GM21360 (cell line): ENCODE measurements around the gene SYNGAP1.
"Not testable (repeated sequence)": the region's sequence is repeated elsewhere in the genome, so short reads cannot be mapped to it uniquely, and the experiment has no call there.

Experiments
- ATAC-seq: cut with Tn5 transposase; IDR thresholded peaks from one replicate; pipeline ENCODE4 v1.9.1; 2021; ENCODE audit warnings: mild to moderate bottlenecking, moderate library complexity; ENCODE audit not compliant: unreplicated experiment

SYNGAP1 gene

DNA sequence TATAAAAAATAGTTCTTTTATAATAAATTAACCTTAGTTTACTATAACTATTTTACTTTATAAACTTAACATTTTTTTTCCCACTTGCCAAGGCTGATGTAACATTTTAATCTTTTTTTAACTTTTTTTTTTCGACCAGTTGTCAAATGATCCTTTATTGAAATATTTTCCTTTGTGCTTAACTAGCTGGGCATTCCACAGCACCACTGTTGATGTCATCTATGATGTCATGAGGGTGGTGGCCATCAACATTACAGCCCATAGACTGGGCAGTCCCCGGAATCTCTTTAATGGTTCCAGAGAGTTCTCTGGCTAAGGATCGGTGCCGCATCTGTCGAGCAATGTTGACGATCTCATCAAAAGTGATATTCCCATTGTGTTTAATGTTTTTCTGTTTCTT is 20.0 kb upstream of the SYNGAP1 start:
- not testable (repeated sequence) for ATAC-seq

- no peak for ATAC-seq
These were observed 15.0 kb upstream of the SYNGAP1 start for GRCh38 chr6:33404884-33405283.

DNA sequence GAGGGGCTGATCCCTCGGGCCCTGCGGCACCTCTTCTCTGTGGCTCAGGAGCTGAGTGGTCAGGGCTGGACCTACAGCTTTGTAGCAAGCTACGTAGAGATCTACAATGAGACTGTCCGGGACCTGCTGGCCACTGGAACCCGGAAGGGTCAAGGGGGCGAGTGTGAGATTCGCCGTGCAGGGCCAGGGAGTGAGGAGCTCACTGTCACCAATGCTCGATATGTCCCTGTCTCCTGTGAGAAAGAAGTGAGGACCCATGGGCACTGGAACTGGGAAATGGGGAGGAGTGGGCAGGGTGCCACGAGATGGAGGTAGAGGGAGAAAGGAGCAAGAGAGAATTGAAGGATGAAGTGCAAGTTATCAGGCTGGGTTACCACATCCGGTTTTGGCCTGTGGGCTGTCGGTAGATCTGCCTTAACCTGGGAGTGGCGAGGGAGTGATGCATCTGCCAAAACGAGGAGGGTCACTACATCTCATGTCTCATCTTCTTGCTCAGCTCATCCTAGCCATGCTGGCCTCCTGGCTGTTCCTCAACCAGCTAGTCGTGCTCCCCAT is 14.4 kb upstream of the SYNGAP1 start:
- no peak for ATAC-seq

DNA sequence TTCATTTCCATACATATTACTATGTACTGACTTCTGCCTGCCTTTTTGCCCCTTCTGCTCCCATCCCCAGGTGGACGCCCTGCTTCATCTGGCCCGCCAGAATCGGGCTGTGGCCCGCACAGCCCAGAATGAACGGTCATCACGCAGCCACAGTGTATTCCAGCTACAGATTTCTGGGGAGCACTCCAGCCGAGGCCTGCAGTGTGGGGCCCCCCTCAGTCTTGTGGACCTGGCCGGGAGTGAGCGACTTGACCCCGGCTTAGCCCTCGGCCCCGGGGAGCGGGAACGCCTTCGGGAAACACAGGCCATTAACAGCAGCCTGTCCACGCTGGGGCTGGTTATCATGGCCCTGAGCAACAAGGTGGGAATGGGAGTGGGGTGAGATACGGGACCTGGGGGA is 13.7 kb upstream of the SYNGAP1 start:
- no peak for ATAC-seq

- no peak for ATAC-seq
These were observed 12.6 kb upstream of the SYNGAP1 start for GRCh38 chr6:33407132-33407718.

DNA sequence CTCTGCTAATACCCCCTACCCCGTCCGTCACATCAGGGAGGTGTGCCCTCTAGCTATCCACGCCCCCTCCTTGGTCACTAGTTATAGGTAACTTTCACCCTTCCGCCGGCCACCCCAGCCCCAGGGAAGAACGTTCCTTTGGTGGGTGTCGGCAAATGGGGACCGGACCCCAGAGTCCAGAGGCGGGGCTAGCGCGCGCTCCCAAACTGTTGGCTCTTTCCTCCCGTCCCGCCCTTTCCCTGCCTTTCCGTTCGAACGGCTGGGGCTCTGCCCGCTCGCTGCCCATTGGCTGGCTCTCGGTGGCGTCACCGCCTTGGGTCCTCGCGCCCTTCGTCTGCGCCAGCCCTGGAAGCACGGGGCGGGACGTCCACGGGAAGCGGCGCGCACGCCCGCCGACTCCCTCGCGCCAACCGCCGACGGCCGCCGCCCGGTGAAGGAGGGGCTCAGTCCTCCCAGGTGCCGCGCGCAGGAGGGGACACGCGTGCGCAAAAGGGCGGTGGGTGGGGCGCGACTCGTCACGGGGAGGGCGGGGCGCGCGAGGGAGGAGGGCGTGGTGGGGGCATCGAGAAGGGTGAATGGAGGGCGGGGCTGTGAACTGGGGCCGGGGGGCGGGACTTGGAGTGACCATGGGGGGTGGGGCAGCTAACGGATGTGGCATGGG is 9.7 kb upstream of the SYNGAP1 start:
- peak; percentile 74 for ATAC-seq

DNA sequence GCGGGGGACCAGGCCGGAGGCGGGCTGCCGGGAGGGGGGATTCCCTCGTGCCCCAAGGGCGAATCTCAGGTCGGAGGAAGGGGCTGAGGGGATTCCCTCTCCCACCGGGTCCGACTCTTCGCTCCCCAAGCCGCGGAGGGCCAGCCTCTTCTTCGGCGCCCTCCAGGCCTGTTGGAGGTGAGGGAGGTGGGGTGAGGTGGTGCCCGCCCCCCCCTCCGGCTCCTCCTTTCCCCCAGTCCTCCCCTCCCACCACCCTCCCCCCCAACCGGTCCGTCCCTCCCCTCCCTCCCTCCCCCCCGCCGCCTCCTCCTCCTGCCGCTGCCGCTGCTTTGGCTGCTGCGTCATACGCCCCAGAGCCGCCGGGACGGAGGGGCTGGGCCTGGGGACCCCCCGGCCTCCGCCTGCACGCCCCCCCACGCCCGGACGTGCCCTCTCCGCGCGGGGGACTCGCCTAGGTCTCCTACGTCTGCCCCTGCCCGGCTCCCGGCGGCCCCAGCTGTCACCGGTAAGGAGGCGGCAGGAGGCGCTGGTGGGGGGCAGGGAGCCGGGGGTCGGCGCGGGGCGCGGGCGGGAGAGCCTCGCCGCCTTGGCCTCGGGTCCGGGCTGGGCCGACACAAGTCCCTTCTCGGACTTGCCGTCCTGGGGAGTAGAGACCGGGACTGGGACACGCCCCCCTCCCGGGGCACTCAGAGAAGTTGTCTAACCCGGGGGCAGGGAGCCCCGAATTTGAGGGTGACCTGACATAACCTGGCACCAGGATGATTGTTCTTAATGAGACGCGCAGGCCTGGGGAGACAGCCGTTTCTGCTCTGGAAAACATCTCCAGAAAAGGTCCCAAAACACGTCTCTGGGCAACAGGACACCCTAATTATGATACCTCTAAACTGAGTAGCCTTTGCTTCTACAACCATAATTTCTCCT is 8.9 kb upstream of the SYNGAP1 start, which contains the start of gene PHF1:
Gene PHF1, plus strand, starts transcription at position 304 of the 921 bp plus-strand sequence. CDS start 1,250 bp downstream, outside the sequence.
- ATAC-seq = peak; percentile 34

- ATAC-seq = no peak
These were observed 8.2 kb upstream of the SYNGAP1 start for GRCh38 chr6:33411632-33412005.

DNA sequence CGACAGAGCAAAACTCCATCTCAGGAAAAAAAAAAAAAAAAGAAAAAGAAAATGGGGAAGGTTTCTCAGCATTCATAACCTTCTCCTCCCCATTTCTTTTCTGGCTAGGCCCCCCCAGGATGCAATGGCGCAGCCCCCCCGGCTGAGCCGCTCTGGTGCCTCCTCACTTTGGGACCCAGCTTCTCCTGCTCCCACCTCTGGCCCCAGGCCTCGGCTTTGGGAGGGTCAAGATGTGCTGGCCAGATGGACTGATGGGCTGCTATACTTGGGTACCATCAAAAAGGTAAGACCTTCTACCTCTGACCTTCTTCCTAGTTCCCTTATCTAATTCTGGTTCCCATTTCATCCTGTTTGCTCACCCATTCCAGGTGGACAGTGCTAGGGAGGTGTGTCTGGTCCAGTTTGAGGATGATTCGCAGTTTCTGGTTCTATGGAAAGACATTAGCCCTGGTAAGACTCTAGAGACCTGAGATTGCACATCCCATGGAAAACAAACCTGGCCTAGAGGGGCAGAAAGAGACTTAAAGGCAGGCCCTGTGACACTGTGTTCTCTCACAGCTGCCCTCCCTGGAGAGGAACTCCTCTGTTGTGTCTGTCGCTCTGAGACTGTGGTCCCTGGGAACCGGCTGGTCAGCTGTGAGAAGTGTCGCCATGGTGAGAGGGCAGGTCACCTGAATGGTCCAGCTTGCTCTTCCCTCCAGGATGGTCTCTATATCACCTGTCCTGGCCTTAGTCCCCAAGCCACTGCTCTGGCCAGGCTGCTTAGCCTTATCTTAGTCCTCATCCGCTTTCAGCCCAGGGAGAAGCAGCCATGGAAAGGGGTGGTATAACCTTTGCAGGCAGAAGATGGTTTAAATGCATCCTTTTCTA is 7.5 kb upstream of the SYNGAP1 start:
- no peak for ATAC-seq

DNA sequence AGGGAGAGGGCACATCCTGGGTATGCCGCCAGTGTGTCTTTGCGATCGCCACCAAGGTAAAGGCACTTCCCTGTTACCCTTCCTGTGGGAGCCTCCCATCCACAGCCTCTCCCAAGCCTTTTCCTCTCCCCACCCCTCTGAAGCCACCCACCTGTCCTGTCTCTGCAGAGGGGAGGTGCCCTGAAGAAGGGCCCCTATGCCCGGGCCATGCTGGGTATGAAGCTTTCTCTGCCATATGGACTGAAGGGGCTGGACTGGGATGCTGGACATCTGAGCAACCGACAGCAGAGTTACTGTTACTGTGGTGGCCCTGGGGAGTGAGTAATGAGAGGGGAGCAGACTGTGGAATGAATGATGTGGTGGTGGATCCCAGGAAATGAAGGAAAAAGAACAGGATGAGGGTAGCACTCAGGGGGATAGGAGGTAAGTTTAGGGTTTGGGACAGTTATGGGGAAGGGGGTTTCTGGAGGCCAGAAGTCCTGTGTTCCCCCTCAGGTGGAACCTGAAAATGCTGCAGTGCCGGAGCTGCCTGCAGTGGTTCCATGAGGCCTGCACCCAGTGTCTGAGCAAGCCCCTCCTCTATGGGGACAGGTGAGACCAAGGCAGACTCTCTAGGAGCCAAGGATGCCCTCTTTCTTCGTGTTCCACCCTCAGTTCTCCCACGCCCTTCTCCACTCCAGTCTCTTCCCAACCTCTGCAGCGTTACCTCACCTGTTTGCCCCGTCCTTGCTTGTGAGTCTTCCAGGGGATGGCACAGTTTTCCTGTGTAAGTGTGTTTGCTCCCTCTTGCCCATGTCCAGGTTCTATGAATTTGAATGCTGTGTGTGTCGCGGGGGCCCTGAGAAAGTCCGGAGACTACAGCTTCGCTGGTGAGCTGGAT is 6.4 kb upstream of the SYNGAP1 start:
- ATAC-seq = no peak

DNA sequence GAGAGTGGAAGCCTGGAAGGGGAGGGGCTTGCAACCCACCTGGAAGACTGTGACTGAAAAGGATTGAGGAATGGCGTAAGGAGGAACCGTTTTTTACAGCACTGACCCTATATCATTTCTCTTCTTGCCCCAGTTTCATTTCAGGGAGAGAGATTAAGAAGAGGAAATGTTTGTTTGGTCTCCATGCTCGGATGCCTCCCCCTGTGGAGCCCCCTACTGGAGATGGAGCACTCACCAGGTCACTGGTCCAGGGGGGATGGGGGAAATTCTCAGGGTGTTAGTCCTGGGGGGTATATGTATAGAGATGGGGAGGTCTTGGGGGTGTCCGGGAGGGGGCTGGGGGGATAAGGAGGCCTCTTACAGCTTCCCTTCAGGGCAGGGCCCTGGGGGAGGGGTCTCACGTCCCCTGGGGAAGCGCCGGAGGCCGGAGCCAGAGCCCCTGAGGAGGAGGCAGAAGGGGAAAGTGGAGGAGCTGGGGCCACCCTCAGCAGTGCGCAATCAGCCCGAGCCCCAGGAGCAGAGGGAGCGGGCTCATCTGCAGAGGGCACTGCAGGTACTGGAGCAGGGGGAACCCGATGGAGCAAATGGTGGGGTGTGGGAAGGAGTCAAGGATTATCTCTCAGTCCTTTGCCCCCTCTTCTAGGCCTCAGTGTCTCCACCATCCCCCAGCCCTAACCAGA is 5.1 kb upstream of the SYNGAP1 start:
- no peak for ATAC-seq

DNA sequence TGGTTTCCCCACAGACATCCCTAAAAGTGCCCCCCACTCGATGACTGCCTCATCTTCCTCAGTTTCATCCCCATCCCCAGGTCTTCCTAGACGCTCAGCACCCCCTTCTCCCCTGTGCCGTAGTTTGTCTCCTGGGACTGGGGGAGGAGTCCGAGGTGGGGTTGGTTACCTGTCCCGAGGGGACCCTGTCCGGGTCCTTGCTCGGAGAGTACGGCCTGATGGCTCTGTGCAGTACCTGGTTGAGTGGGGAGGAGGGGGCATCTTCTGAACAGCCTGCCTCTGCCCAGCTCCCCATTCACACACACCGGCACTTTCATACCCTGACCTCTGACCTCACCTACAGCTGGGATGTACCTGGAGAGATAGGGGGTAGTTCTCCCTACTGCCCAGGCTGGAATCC is 4.0 kb upstream of the SYNGAP1 start:
- no peak for ATAC-seq

DNA sequence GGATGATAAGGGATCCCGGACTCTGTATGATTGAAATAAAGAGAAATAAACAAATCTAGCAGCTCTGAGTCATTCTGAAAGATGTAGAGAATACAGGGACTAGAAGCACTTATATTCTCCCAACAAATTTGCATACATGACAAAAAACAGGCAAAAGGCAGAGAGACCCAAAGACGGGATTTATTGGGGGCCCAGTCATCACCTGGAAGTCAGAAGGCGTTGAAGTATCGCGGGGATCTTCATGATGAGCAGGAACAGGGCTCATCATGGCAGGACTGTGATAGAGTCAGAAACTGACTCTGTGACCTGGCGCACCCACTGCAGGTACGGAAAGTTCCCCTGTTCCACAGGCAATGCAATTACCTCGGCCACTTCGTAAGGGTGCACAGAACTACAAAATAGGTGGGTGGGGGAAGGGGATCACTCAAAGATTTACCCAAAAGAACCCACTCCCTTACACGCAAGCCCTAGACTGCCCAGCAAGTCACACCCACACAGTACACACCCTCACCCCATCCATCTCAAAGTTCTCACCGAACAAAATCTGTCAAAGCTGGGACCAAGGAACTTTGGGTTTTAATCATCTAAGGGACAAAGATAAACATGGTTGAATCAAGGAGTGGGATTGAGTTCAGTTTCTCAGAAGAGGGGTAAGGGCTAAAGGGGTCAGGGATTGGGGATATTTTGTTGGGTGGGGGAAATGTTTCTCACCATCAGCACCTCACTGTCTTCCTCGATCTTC is 3.3 kb upstream of the SYNGAP1 start:
- ATAC-seq = no peak

DNA sequence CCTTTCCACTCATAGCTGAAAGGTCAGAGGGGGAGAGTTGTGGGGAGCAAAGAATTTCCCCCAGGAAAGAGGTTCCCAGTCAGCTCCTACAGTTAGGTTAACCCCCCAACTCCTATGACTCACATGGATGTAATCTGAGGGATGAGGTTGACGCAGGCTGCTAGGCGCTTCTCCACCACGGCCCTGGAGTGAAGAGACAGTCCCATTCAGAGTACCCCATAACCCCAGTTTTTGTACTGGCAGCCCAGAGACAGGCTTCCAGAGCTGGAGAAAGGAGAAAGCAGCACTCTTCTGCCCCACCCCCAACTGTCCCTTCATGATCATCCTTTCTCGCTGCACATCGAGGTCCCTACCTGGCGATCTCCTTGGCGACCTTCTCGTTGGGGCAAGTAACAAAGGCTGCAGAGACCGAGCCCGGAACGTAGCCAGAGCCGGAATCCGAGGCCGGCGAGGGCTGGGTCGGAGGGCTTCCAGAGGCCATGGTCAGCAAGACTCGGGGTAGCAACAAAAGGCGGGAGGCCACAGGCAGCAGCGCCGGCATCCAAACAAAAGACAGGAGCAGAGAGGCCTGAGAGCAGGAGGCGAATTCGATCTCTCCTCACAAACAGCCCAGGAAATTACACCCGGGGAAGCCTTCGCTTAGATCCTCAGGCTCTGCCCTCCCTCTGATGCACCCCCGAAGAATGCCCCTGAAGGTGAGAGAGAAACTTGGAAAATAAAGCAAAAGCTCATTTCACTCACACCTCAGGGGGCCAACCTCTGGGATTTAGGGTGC is 2.5 kb upstream of the SYNGAP1 start:
- no peak for ATAC-seq

GRCh38 chr6:33417903-33418689 is 1.8 kb upstream of the SYNGAP1 start, which contains the start of gene CUTA:
Gene CUTA (minus strand): TSS chr6:33418107. CDS start chr6:33418000, 107 bp downstream.
- peak; percentile 79 for ATAC-seq

DNA sequence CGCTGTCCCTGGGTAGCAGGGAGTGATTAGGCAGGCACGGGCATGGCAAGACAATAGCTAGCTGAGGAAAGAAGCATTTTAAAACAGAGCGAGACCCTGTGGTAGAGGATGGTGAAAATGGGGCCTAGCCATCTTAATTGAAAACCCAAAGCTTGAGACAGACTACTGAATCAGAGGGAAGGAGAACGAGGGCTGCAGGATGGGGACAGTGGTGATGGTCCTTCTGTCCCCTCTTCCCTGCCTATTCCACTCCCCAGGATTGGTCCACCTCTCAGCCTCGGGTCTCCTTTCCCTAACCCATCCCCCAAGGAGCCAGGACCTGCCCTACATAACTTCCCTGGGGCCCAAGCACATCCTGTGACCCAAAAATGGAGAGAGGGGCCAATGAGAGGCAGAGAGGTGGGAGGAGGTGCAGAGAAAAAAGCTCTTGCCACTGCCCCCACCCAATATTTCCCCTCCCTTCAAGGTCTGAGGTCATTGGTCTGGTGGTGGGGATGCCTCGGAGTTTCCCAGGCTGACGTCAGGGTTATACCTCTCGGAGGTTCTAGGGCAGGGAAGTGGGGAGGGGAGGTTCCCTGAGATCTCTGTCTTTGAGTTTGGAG is 1.1 kb upstream of the SYNGAP1 start:
- ATAC-seq = no peak
